Myocyte (in vitro differentiated cells): Measurements from ENCODE around the gene FRMD5. TPM values are rescaled to one million over a fixed set of nuclear protein-coding genes. Genes with fewer than 3 reads are reported as not detected.
A peak's percentile ranks its signal among the peaks of the same experiment; 100 is the strongest.
"Not testable (repeated sequence)": the region's sequence is repeated elsewhere in the genome, so short reads cannot be mapped to it uniquely, and the experiment has no call there.

Experiments used
- DNase-seq: peaks from one replicate; pipeline ENCODE4 v3.0.0-alpha.2; 2012; ENCODE audit warnings: low read depth
- polyA plus RNA-seq: library from polyadenylated mRNA; unstranded; fragments of >200 nt; gene quantifications from one replicate; pipeline ENCODE4 v1.2.1, GENCODE V29; 2012; ENCODE audit warnings: missing spikeins
- total RNA-seq: library from RNA; depleted of rRNA; stranded (reverse); fragments of >200 nt; gene quantifications from 2 replicates; pipeline ENCODE4 v1.2.3, GENCODE V29; 2014

The FRMD5 gene
- 2.2 TPM in 2 replicates for total RNA-seq
- polyA plus RNA-seq = 1.3 TPM

GRCh38 chr15:44195151-44195740, at the start of gene FRMD5:
FRMD5 (minus strand) TSS chr15:44195271.
- DNase-seq = peak; percentile 96

GRCh38 chr15:44243829-44244228, 48.8 kb upstream of the FRMD5 start:
- no peak for DNase-seq

- DNase-seq = no peak
Measured at GRCh38 chr15:44243141-44243540, 48.1 kb upstream of the FRMD5 start.

GRCh38 chr15:44231842-44232241, 36.8 kb upstream of the FRMD5 start:
- DNase-seq = no peak

GRCh38 chr15:44229301-44229700, 34.2 kb upstream of the FRMD5 start:
- not testable (repeated sequence) for DNase-seq

GRCh38 chr15:44227584-44227983, 32.5 kb upstream of the FRMD5 start:
- no peak for DNase-seq

GRCh38 chr15:44227001-44227400, 31.9 kb upstream of the FRMD5 start:
- not testable (repeated sequence) for DNase-seq

- DNase-seq = no peak
Measured at GRCh38 chr15:44222478-44222877, 27.4 kb upstream of the FRMD5 start.

GRCh38 chr15:44219073-44219472, 24.0 kb upstream of the FRMD5 start:
- DNase-seq = no peak

- DNase-seq = no peak
Measured at GRCh38 chr15:44216958-44217357, 21.9 kb upstream of the FRMD5 start.

- DNase-seq = peak; percentile 67
Measured at GRCh38 chr15:44215594-44215993, 20.5 kb upstream of the FRMD5 start.

- no peak for DNase-seq
Measured at GRCh38 chr15:44208956-44209355, 13.9 kb upstream of the FRMD5 start.

GRCh38 chr15:44207643-44208042, 12.6 kb upstream of the FRMD5 start:
- peak; percentile 55 for DNase-seq

GRCh38 chr15:44199393-44199792, 4.3 kb upstream of the FRMD5 start:
- DNase-seq = no peak

GRCh38 chr15:44194323-44195150, 534 bp downstream of the FRMD5 start:
- no peak for DNase-seq

GRCh38 chr15:44193651-44194322, 1.3 kb downstream of the FRMD5 start:
- DNase-seq = peak; percentile 8

GRCh38 chr15:44188795-44189194, 6.3 kb downstream of the FRMD5 start:
- no peak for DNase-seq

GRCh38 chr15:44186705-44187104, 8.4 kb downstream of the FRMD5 start:
- no peak for DNase-seq

- no peak for DNase-seq
Measured at GRCh38 chr15:44183363-44183762, 11.7 kb downstream of the FRMD5 start.

GRCh38 chr15:44181410-44181809, 13.7 kb downstream of the FRMD5 start:
- DNase-seq = no peak

- no peak for DNase-seq
Measured at GRCh38 chr15:44177139-44177538, 17.9 kb downstream of the FRMD5 start.

- DNase-seq = no peak
Measured at GRCh38 chr15:44173813-44174212, 21.3 kb downstream of the FRMD5 start.
